Left ventricle myocardium inferior (tissue), 1 donor: ENCODE data around the gene TNS3. TPM values are rescaled to one million over a fixed set of nuclear protein-coding genes. Genes with fewer than 3 reads are reported as not detected.

ENCODE experiments used
- DNase-seq: peaks from one replicate; pipeline ENCODE4 v3.0.0-alpha.2; 2020
- H3K27ac ChIP-seq: fragments of 200-600 bp; replicated peaks from 2 replicates; pipeline ENCODE4 v1.8.0; 2021
- H3K27me3 ChIP-seq: fragments of 200-600 bp; 2 replicates; pipeline ENCODE4 v1.8.0; 2021; ENCODE audit warnings: low read depth
- H3K36me3 ChIP-seq: fragments of 200-600 bp; 2 replicates; pipeline ENCODE4 v1.8.0; 2021
- H3K4me1 ChIP-seq: fragments of 200-600 bp; 2 replicates; pipeline ENCODE4 v1.8.0; 2021
- H3K4me3 ChIP-seq: fragments of 200-600 bp; 2 replicates; pipeline ENCODE4 v1.8.0; 2021; ENCODE audit warnings: mild to moderate bottlenecking, moderate library complexity
- H3K9me3 ChIP-seq: fragments of 200-600 bp; replicated peaks from 2 replicates; pipeline ENCODE4 v1.8.0; 2021
- intact Hi-C: fragments of 100-400 bp; cut with micrococcal nuclease; formaldehyde crosslinking; loops from one replicate; pipeline ENCODE4 v1.11.0; 2022
- total RNA-seq: library from RNA; stranded (reverse); fragmentation: NEBNext Ultra II Directional; extraction: Animal tissue kit (Norgen Biotek cat#: 25700); gene quantifications from one replicate; pipeline ENCODE4 v1.2.1, GENCODE V29; 2021
- TF ChIP-seq, protein P1 (sequence below): fragments of 200-600 bp; IDR thresholded peaks from 2 replicates; pipeline ENCODE4 v1.8.0; 2021; ENCODE audit warnings: antibody characterized with exemption, mild to moderate bottlenecking, borderline replicate concordance
- donor health status: DM: no; HTN: yes; CAD: no; lungs with severe emphysema.

Gene TNS3
- total RNA-seq, 1 donor from 2014 or later, result 40.6 TPM

DNA sequence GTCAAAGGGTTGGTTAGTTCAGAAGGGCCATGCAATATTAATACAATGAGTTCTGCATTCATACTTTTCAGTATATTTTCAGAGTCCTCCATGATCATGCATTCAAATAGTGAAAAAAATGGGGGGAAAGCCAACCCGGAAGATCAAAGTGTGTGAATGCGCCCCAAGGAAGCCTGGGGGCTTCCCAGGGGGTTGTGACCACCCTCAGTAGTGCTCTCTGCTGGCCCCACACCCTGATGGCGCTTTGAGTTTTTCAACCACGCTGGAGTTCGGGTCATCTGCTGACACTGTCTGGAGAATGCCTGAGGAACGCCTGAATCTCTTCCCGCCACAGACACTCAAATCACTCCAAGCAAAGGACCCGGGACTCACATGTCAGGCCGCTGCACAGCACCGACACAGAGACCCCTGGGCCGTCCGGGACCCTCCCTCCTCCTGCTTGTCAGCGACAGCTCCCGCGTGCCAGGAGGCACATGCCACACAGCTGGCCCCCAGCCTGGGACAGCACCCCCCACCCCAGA is 1.0 kb downstream of the TNS3 start:
- Histone ChIP-seq H3K9me3 (no peaks in the 10 kb centered on the region), H3K4me1 (peaks cover 69% of the 10 kb centered on the region), H3K27me3 (no peaks in the 10 kb centered on the region), H3K27ac (peak overlapping the region; percentile 66), H3K4me3 (peak overlapping the region; percentile 84), H3K36me3 (no peaks in the 10 kb centered on the region)
- intact Hi-C loops, result no loop called here
- DNase-seq, result no peak
- TF ChIP-seq, protein P1, sequence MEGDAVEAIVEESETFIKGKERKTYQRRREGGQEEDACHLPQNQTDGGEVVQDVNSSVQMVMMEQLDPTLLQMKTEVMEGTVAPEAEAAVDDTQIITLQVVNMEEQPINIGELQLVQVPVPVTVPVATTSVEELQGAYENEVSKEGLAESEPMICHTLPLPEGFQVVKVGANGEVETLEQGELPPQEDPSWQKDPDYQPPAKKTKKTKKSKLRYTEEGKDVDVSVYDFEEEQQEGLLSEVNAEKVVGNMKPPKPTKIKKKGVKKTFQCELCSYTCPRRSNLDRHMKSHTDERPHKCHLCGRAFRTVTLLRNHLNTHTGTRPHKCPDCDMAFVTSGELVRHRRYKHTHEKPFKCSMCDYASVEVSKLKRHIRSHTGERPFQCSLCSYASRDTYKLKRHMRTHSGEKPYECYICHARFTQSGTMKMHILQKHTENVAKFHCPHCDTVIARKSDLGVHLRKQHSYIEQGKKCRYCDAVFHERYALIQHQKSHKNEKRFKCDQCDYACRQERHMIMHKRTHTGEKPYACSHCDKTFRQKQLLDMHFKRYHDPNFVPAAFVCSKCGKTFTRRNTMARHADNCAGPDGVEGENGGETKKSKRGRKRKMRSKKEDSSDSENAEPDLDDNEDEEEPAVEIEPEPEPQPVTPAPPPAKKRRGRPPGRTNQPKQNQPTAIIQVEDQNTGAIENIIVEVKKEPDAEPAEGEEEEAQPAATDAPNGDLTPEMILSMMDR, result no peak

DNA sequence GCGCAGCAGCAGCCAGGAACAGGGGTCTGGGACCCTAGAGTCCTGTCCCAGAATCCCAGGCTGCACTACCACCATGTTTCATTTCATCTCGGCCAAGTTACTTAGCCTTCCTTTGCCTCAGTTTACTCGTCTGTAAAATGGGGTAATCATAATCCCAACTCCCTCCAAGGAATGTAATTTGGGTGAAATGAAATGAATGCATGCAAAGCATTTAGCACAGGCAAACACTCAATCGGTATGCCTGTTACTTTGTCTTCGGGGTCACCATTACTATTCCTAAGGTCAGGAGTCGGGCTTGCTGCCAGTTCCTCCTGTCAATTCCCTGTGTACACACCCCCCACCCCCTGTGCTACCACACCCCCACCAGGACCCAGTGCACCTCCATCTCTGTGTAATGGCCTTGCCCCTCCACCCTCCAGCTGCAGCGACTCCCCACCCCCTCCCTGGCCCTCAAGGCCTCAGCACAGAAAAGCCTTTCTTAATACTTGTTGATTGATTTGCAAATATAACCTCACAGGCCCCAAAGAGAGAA is 1.7 kb downstream of the TNS3 start:
- no peaks in the 10 kb centered on the region for H3K27me3 ChIP-seq
- H3K36me3 ChIP-seq, result no peaks in the 10 kb centered on the region
- intact Hi-C loops, result no loop called here
- peaks cover 71% of the 10 kb centered on the region for H3K4me1 ChIP-seq
- no peak for DNase-seq
- TF ChIP-seq, protein P1, result no peak
- no peak overlapping the region for H3K27ac ChIP-seq
- peak overlapping the region; percentile 84 for H3K4me3 ChIP-seq
- H3K9me3 ChIP-seq, result no peaks in the 10 kb centered on the region

DNA sequence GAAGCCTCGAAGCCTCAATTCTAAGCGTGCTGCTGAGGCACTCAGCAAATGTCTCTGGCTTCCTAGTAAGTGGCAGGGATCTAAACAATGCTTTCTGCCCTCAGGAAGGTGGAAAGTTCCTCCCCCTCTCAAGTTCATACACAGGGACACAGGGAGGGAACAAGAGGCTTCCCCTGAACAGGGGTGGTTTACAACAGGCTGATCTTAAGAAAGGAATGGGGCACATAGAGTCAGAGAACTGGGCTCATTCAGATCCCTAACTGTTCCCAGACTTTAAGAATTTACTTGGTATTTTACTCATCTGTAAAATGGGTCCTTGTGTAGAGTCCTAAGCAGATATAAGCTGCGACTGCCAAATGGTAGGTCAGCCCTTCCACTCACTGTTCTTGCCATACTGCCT is 2.5 kb downstream of the TNS3 start:
- Histone ChIP-seq H3K27ac (peak overlapping the region; percentile 87), H3K9me3 (no peaks in the 10 kb centered on the region), H3K4me1 (peaks cover 71% of the 10 kb centered on the region), H3K4me3 (peak overlapping the region; percentile 4), H3K27me3 (no peaks in the 10 kb centered on the region), H3K36me3 (no peaks in the 10 kb centered on the region)
- intact Hi-C loops, result no loop called here
- DNase-seq, result no peak
- TF ChIP-seq, protein P1, result no peak

DNA sequence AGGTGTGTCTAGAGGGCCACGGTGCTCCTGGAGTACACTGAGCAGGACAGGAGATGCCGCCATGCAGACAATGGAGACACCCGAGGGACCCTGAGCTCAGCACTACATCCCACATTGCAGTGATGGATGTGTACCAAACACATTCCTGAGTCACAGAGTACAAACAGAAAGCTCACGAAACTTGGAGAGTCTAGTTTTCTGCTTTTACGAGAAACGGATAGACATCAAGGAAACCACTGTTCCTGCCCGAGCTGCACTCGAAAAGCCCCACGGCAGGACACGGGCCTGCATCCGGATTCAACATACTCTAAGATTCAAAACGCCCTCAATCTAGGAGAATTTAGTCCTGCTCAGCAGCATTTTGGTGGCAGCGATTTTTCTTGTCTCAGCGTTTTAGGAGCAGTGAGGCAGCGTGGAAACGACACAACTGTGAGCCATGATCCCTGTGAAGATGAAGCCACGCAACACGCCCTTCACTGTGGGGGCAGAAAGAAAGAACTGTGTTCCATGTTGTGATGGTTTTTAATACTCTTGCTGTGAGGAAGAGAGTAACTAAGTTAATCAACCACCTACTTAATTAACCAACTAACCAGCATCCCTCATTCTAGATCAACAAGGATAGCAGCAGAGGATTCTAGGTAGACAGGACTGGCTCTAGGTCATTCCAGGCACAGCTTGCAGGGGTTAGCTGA is 3.2 kb downstream of the TNS3 start:
- TF ChIP-seq, protein P1, result no peak
- Histone ChIP-seq H3K4me3 (peak overlapping the region; percentile 4), H3K9me3 (no peaks in the 10 kb centered on the region), H3K27me3 (no peaks in the 10 kb centered on the region), H3K36me3 (no peaks in the 10 kb centered on the region), H3K4me1 (peaks cover 78% of the 10 kb centered on the region), H3K27ac (peak overlapping the region; percentile 87)
- intact Hi-C loops, result no loop called here
- no peak for DNase-seq

DNA sequence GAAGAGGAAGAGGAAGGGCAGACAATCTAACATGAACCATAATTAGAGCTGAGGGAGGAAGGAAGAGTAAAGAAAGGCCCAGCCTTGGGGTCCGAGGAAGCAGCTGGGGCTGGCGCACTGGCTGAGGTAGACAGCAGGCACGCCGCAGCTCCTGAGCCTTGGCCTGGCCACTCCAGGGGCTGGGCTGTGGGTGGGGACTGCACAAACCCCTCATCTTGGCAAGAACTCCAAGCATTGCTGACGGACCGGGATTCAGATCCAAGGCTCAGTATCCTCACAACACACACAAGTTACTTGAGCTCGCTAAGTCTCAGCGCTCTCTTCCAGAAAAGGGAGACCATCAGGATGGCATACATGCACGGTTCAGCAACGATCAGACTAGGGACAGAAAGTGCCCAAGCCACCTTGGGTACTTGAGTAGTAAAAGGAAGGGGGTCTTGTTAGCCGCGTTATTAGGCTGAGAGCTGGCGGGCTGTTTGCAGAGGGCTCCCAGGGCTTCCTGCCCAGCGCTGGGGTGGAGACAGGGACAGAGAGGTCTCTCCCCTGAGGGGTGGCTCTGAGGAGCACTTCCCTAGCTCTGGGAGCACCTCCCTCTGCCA is 4.5 kb downstream of the TNS3 start:
- Histone ChIP-seq H3K9me3 (no peaks in the 10 kb centered on the region), H3K27me3 (no peaks in the 10 kb centered on the region), H3K4me3 (peak overlapping the region; percentile 49), H3K27ac (peak overlapping the region; percentile 87), H3K4me1 (peaks cover 82% of the 10 kb centered on the region), H3K36me3 (no peaks in the 10 kb centered on the region)
- TF ChIP-seq, protein P1, result no peak
- intact Hi-C loops, result no loop called here
- DNase-seq, result peak; percentile 64
